Lower leg skin (tissue), 3 donors: ENCODE results near the gene UMAD1.

ENCODE experiments used
- POLR2A ChIP-seq, 2 donors: fragments of 450-650 bp; IDR thresholded peaks; one replicate each; pipeline ENCODE4 v1.6.1; 2016 to 2017; ENCODE audit warnings: antibody characterized with exemption in 2 of 2, mild to moderate bottlenecking in 1 of 2, moderate library complexity in 1 of 2
- TF ChIP-seq, protein P1 (sequence below), 3 donors: fragments of 450-650 bp; IDR thresholded peaks; one replicate each; pipeline ENCODE4 v1.5.1; 2016; ENCODE audit warnings: antibody characterized with exemption in 3 of 3, mild to moderate bottlenecking in 3 of 3, moderate library complexity in 2 of 3

DNA sequence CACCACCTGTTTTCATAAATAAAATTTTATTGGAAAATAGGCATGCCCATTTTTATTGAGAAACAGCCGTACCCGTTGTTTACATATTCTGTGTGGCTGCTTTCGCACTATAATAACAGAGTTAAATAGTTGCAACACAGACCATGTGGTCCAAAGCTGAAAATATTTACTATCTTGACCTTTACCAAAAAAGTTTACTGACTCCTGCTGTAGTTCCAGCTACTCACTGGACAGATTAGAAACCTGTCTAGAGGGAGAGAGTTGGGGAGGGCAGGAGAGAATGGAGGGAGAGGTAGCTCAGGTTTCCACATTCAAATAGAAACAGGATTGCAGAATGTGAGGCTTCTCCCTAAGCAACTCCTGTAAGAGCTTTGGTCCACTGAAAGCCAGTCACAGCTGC, 273.0 kb downstream of the UMAD1 start:
- TF ChIP-seq, protein P1, sequence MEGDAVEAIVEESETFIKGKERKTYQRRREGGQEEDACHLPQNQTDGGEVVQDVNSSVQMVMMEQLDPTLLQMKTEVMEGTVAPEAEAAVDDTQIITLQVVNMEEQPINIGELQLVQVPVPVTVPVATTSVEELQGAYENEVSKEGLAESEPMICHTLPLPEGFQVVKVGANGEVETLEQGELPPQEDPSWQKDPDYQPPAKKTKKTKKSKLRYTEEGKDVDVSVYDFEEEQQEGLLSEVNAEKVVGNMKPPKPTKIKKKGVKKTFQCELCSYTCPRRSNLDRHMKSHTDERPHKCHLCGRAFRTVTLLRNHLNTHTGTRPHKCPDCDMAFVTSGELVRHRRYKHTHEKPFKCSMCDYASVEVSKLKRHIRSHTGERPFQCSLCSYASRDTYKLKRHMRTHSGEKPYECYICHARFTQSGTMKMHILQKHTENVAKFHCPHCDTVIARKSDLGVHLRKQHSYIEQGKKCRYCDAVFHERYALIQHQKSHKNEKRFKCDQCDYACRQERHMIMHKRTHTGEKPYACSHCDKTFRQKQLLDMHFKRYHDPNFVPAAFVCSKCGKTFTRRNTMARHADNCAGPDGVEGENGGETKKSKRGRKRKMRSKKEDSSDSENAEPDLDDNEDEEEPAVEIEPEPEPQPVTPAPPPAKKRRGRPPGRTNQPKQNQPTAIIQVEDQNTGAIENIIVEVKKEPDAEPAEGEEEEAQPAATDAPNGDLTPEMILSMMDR (IDR thresholded peaks at IDR 0.05) = no peak
- no peak for TF ChIP-seq POLR2A (IDR thresholded peaks at IDR 0.05)
